CD14-positive monocyte (primary cell): ENCODE results near the gene VPS33B. TPM values are rescaled to one million over a fixed set of nuclear protein-coding genes. Genes with fewer than 3 reads are reported as not detected.

Experiments
- DNase-seq, 3 donors: peaks; one replicate each; pipeline ENCODE4 v3.0.0-alpha.2; 2011 to 2022
- H2AFZ ChIP-seq: 2 replicates; pipeline ENCODE4 v1.6.0; 2012; ENCODE audit warnings: mild to moderate bottlenecking, low read depth, low read length, inconsistent platforms; ENCODE audit not compliant: insufficient read depth, poor library complexity, severe bottlenecking
- H3K27ac ChIP-seq, 2 donors: 1 replicate in 1 of 2; 2 replicates in 1 of 2; pipeline ENCODE4 v1.5.1; 2012 to 2013; ENCODE audit warnings: low read length in 2 of 2, control low read depth in 1 of 2, inconsistent platforms in 1 of 2, low read depth in 1 of 2, mild to moderate bottlenecking in 1 of 2
- H3K27me3 ChIP-seq, 2 donors: one replicate each; pipeline versions ENCODE4 v1.6.0 to v1.6.1; 2011 to 2013; ENCODE audit warnings: low read length in 2 of 2; ENCODE audit not compliant: control insufficient read depth in 2 of 2, insufficient read depth in 2 of 2
- H3K36me3 ChIP-seq, 2 donors: replicated peaks in 1 of 2; 1 replicate in 1 of 2; 2 replicates in 1 of 2; pipeline versions ENCODE4 v1.5.1 to v1.6.1; 2012 to 2013; ENCODE audit warnings: low read length in 2 of 2, control low read depth in 1 of 2, inconsistent platforms in 1 of 2, mild to moderate bottlenecking in 1 of 2; ENCODE audit not compliant: insufficient read depth in 2 of 2, control insufficient read depth in 1 of 2
- H3K4me1 ChIP-seq, 2 donors: 1 replicate in 1 of 2; 2 replicates in 1 of 2; pipeline versions ENCODE4 v1.5.1 to v1.6.1; 2012 to 2013; ENCODE audit warnings: low read length in 2 of 2, control low read depth in 1 of 2, inconsistent platforms in 1 of 2, mild to moderate bottlenecking in 1 of 2, moderate library complexity in 1 of 2; ENCODE audit not compliant: insufficient read depth in 2 of 2, control insufficient read depth in 1 of 2
- H3K4me2 ChIP-seq: replicated peaks from 2 replicates; pipeline ENCODE3; 2012; ENCODE audit warnings: low read length, moderate library complexity, mild to moderate bottlenecking; ENCODE audit not compliant: poor library complexity, severe bottlenecking; ENCODE audit errors: extremely low read depth
- H3K4me3 ChIP-seq, 3 experiments: fragments of 200-600 bp in 1 of 3; sonication (generic) in 1 of 3; replicated peaks in 1 of 3; 1 replicate in 2 of 3; 2 replicates in 1 of 3; pipeline ENCODE4 v1.5.1; 2011 to 2013; ENCODE audit warnings: low read length in 3 of 3, mild to moderate bottlenecking in 3 of 3, control low read depth in 2 of 3, low read depth in 2 of 3, inconsistent platforms in 1 of 3, moderate library complexity in 1 of 3
- H3K79me2 ChIP-seq: 2 replicates; pipeline ENCODE4 v1.6.0; 2012; ENCODE audit warnings: mild to moderate bottlenecking, control low read depth, inconsistent platforms, low read length, moderate library complexity; ENCODE audit not compliant: insufficient read depth
- H3K9ac ChIP-seq: 2 replicates; pipeline ENCODE4 v1.6.0; 2017; ENCODE audit warnings: low read length, mild to moderate bottlenecking; ENCODE audit not compliant: insufficient read depth, poor library complexity, severe bottlenecking
- H3K9me3 ChIP-seq, 2 donors: replicated peaks in 1 of 2; 1 replicate in 1 of 2; 2 replicates in 1 of 2; pipeline versions ENCODE4 v1.5.1 to v1.6.1; 2012 to 2013; ENCODE audit warnings: low read length in 2 of 2, control low read depth in 1 of 2; ENCODE audit not compliant: control insufficient read depth in 1 of 2, insufficient read depth in 1 of 2
- H4K20me1 ChIP-seq: 2 replicates; pipeline ENCODE4 v1.6.0; 2012; ENCODE audit warnings: mild to moderate bottlenecking, low read length, control low read depth, moderate library complexity; ENCODE audit not compliant: insufficient read depth
- H3K27ac Mint-ChIP-seq, 7 donors: one replicate each; pipeline ENCODE4 v1.8.0; 2020; ENCODE audit warnings: mild to moderate bottlenecking in 7 of 7, mixed read lengths in 7 of 7, moderate library complexity in 6 of 7, inconsistent platforms in 2 of 7
- H3K27me3 Mint-ChIP-seq, 3 donors: one replicate each; pipeline ENCODE4 v1.8.0; 2021 to 2022; ENCODE audit warnings: low read depth in 3 of 3, mild to moderate bottlenecking in 3 of 3, mixed read lengths in 3 of 3, moderate library complexity in 3 of 3, inconsistent platforms in 1 of 3
- H3K36me3 Mint-ChIP-seq, 2 donors: one replicate each; pipeline ENCODE4 v1.8.0; 2020; ENCODE audit warnings: mixed read lengths in 2 of 2, inconsistent platforms in 1 of 2, mild to moderate bottlenecking in 1 of 2
- H3K4me1 Mint-ChIP-seq: one replicate; pipeline ENCODE4 v1.8.0; 2020; ENCODE audit warnings: mild to moderate bottlenecking, mixed read lengths
- H3K4me3 Mint-ChIP-seq, 2 donors: one replicate each; pipeline ENCODE4 v1.8.0; 2020; ENCODE audit warnings: mild to moderate bottlenecking in 2 of 2, mixed read lengths in 2 of 2, moderate library complexity in 1 of 2
- H3K9me3 Mint-ChIP-seq, 7 donors: one replicate each; pipeline ENCODE4 v1.8.0; 2020 to 2022; ENCODE audit warnings: mixed read lengths in 7 of 7, mild to moderate bottlenecking in 6 of 7, moderate library complexity in 6 of 7, inconsistent platforms in 2 of 7
- WGBS: methylation state at CpG from one replicate; pipeline ENCODE4 v1.1.5; 2013; ENCODE audit warnings: missing lambda C conversion rate; ENCODE audit not compliant: insufficient coverage; 5-methylcytosine and 5-hydroxymethylcytosine counted together
- intact Hi-C, 2 donors: fragments of 100-400 bp; cut with micrococcal nuclease; formaldehyde crosslinking; loops; one replicate each; pipeline versions ENCODE4 v1.15.0 to v1.15.1; 2023
- polyA plus RNA-seq, 3 donors: library from polyadenylated mRNA; depleted of rRNA in 1 of 3; unstranded in 2 of 3; stranded (reverse) in 1 of 3; fragments of 300-500 nt in 2 of 3; fragments of >200 nt in 1 of 3; fragmentation: Illumina TruSeq in 2 of 3; gene quantifications; 1 replicate in 2 of 3; 2 replicates in 1 of 3; pipeline ENCODE4 v1.2.3, GENCODE V29; 2012 to 2021
- TF ChIP-seq, protein P1 (sequence below): fragments of 200-600 bp; IDR thresholded peaks from one replicate; pipeline ENCODE4 v1.8.0; 2022; ENCODE audit warnings: antibody characterized with exemption, mild to moderate bottlenecking

Gene VPS33B
- polyA plus RNA-seq, 3 donors, result 4.0 to 16.9 (median 4.8) TPM

DNA sequence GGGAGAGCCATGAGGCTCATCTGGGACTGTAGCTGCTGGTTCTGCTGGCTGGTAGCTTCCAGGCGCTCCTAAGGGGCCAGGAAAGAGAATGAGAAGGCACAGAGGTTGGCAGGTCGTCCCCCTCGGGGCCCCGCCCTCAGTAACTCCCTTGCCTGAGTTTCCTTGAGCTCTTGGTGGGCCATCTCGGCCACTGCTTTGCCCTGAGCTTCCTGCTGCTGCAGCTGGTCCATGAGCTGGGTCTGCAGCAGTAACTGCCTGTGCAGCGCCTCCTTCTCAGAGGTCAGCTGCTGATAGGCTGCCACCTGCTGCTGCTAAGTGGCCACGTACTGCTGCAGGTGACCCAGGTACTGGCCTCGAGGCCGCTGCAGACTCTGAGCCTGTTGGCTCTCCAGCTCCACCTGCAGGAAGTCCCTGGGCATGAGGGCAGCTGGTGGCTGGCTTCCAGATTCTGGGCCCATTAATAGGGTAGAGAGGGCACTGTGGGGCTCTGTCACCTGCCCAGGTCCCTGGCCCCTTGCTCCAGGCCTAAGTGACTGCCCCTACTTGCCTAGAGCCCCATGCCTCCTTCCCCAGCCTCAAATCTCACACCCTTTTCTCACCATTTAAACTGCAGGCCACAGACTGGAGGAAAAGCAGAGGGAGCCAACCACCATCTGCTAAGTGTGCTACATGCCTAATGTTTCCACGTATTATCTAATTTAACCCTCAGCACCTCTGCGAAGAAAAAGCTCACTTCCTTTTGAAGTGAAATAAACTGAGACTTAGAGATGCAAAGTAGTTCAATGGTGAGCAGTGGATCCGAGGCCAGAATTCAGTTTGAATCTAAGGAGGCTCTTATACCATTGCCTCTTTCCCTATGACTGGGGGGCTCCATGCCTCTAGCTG, 10.8 kb upstream of the VPS33B start:
- H4K20me1 ChIP-seq, result no peaks in the 10 kb centered on the region
- no peak overlapping the region for H3K27ac ChIP-seq
- peaks cover 6% of the 10 kb centered on the region for H3K4me1 Mint-ChIP-seq
- no peak overlapping the region for H3K9ac ChIP-seq
- H3K36me3 Mint-ChIP-seq, result no peaks in the 10 kb centered on the region
- TF ChIP-seq, protein P1, sequence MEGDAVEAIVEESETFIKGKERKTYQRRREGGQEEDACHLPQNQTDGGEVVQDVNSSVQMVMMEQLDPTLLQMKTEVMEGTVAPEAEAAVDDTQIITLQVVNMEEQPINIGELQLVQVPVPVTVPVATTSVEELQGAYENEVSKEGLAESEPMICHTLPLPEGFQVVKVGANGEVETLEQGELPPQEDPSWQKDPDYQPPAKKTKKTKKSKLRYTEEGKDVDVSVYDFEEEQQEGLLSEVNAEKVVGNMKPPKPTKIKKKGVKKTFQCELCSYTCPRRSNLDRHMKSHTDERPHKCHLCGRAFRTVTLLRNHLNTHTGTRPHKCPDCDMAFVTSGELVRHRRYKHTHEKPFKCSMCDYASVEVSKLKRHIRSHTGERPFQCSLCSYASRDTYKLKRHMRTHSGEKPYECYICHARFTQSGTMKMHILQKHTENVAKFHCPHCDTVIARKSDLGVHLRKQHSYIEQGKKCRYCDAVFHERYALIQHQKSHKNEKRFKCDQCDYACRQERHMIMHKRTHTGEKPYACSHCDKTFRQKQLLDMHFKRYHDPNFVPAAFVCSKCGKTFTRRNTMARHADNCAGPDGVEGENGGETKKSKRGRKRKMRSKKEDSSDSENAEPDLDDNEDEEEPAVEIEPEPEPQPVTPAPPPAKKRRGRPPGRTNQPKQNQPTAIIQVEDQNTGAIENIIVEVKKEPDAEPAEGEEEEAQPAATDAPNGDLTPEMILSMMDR, result peak; percentile 79
- H3K27ac Mint-ChIP-seq, result peak overlapping the region in 1 of 7 donors; percentile 45
- H3K79me2 ChIP-seq, result no peaks in the 10 kb centered on the region
- intact Hi-C loops, result no loop called here
- H3K9me3 Mint-ChIP-seq, result peaks cover 0 to 2% (median 0%) of the 10 kb centered on the region in 7 donors
- H3K4me1 ChIP-seq, result peaks cover 0 to 4% of the 10 kb centered on the region in 2 donors
- no peaks in the 10 kb centered on the region for H3K27me3 ChIP-seq
- no peaks in the 10 kb centered on the region for H3K9me3 ChIP-seq
- peaks cover 0 to 6% (median 2%) of the 10 kb centered on the region in 3 donors for H3K27me3 Mint-ChIP-seq
- H3K4me3 Mint-ChIP-seq, result peak overlapping the region in 1 of 2 donors; percentile 57
- WGBS, result 42% methylated on average over 10 of the region's 12 CpGs
- H2AFZ ChIP-seq, result peak overlapping the region; percentile 29
- peak in 2 of 3 donors; percentile 36 to 40 for DNase-seq
- H3K4me3 ChIP-seq, result no peak overlapping the region
- no peak overlapping the region for H3K4me2 ChIP-seq
- H3K36me3 ChIP-seq, result no peaks in the 10 kb centered on the region

DNA sequence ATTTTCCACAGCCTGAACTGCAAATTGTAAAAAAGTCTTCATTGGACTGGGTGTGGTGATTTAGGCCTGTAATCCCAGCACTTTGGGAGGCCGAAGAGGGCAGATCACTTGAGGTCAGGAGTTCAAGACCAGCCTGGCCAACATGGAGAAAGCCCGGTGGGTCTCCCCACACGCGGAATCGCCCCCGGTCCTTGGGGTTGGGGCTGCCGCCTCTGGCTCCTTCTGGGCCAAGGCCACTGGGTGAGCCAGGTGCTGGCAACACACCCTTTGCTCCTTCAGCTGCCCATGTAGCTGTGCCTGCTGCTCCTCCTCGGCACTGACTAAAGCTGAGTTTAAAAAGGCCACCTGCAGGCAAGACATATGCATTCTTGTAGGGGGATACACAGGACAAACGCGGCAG, 9.4 kb upstream of the VPS33B start:
- 92% methylated on average over 10 of the region's 10 CpGs for WGBS
- no peak overlapping the region for H3K4me3 Mint-ChIP-seq
- Histone ChIP-seq H4K20me1 (no peaks in the 10 kb centered on the region), H3K9me3 (no peaks in the 10 kb centered on the region), H3K27me3 (no peaks in the 10 kb centered on the region), H3K4me3 (no peak overlapping the region), H3K4me1 (peaks cover 0 to 4% of the 10 kb centered on the region in 2 donors), H3K27ac (no peak overlapping the region), H2AFZ (no peak overlapping the region), H3K9ac (no peak overlapping the region), H3K79me2 (no peaks in the 10 kb centered on the region), H3K4me2 (no peak overlapping the region), H3K36me3 (no peaks in the 10 kb centered on the region)
- peaks cover 0 to 3% (median 2%) of the 10 kb centered on the region in 3 donors for H3K27me3 Mint-ChIP-seq
- TF ChIP-seq, protein P1, result no peak
- no peaks in the 10 kb centered on the region for H3K36me3 Mint-ChIP-seq
- no peak for DNase-seq
- no peak overlapping the region for H3K27ac Mint-ChIP-seq
- intact Hi-C loops, result no loop called here
- peaks cover 0 to 2% (median 0%) of the 10 kb centered on the region in 7 donors for H3K9me3 Mint-ChIP-seq
- H3K4me1 Mint-ChIP-seq, result peaks cover 6% of the 10 kb centered on the region
